GM18526 (cell line): ENCODE results near the gene AGBL4.

Source experiments
- POLR2A ChIP-seq: IDR thresholded peaks from 3 replicates; pipeline ENCODE4 v1.6.1; 2011; ENCODE audit not compliant: insufficient read length; ENCODE audit errors: extremely low read depth

Gene AGBL4

GRCh38 chr1:48643193-48643592 is 1380.6 kb downstream of the AGBL4 start:
- TF ChIP-seq POLR2A, result no peak

- no peak for TF ChIP-seq POLR2A
These were observed 1382.8 kb downstream of the AGBL4 start for GRCh38 chr1:48640836-48641492.

- no peak for TF ChIP-seq POLR2A
These were observed 1393.9 kb downstream of the AGBL4 start for GRCh38 chr1:48629867-48630266.

GRCh38 chr1:48627486-48627885 is 1396.3 kb downstream of the AGBL4 start:
- TF ChIP-seq POLR2A, result no peak

GRCh38 chr1:48619539-48619938 is 1404.2 kb downstream of the AGBL4 start:
- TF ChIP-seq POLR2A, result no peak

GRCh38 chr1:48617252-48617651 is 1406.5 kb downstream of the AGBL4 start:
- TF ChIP-seq POLR2A, result no peak

- TF ChIP-seq POLR2A, result no peak
These were observed 1407.0 kb downstream of the AGBL4 start for GRCh38 chr1:48616710-48617109.

- no peak for TF ChIP-seq POLR2A
These were observed 1411.9 kb downstream of the AGBL4 start for GRCh38 chr1:48611841-48612240.

GRCh38 chr1:48610628-48611542 is 1412.9 kb downstream of the AGBL4 start:
- TF ChIP-seq POLR2A, result no peak

GRCh38 chr1:48608882-48609281 is 1414.9 kb downstream of the AGBL4 start:
- TF ChIP-seq POLR2A, result no peak

- TF ChIP-seq POLR2A, result no peak
These were observed 1420.5 kb downstream of the AGBL4 start for GRCh38 chr1:48603222-48603621.

GRCh38 chr1:48602349-48602748 is 1421.4 kb downstream of the AGBL4 start:
- TF ChIP-seq POLR2A, result no peak

- no peak for TF ChIP-seq POLR2A
These were observed 1423.6 kb downstream of the AGBL4 start for GRCh38 chr1:48600182-48600581.

- TF ChIP-seq POLR2A, result no peak
These were observed 1426.1 kb downstream of the AGBL4 start for GRCh38 chr1:48597663-48598062.

- TF ChIP-seq POLR2A, result no peak
These were observed 1427.7 kb downstream of the AGBL4 start for GRCh38 chr1:48596046-48596445.

GRCh38 chr1:48595613-48596012 is 1428.1 kb downstream of the AGBL4 start:
- TF ChIP-seq POLR2A, result no peak
